NT2/D1 (cell line): ENCODE measurements around the gene PTPN20.
"Not testable (repeated sequence)": the region's sequence is repeated elsewhere in the genome, so short reads cannot be mapped to it uniquely, and the experiment has no call there.

Experiments used
- YY1 ChIP-seq: IDR thresholded peaks from 2 replicates; pipeline ENCODE4 v1.6.1; 2011; ENCODE audit not compliant: insufficient read length, insufficient read depth
- ZNF274 ChIP-seq: IDR thresholded peaks from 2 replicates; pipeline ENCODE4 v1.6.1; 2011; ENCODE audit warnings: mild to moderate bottlenecking, low read depth, low read length

DNA sequence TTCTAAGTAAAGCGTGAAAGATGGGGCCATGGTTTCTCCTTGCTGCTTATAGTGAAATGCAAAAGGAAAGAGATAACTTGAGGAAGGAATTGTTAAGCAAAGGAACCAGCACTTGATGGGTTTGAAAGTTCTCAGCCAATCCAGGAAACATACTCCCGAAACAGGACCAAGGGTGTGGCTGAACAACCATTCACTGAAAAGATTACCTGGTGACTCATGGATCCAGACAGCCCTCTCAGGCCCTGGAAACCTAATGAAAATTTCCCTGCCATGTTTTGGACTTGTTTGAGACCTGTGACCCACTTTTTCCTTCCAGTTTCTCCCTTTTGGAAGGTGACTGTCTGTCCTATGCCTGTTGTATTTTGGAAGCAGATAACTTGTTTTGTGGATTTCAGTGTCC is 11.3 kb downstream of the PTPN20 start:
- not testable (repeated sequence) for TF ChIP-seq YY1, ZNF274
